Neural cell (in vitro differentiated cells): ENCODE data around the gene ADARB2.

Experiments
- RAD21 ChIP-seq: fragments of 450-650 bp; conservative IDR thresholded peaks from 2 replicates; pipeline ENCODE4 v1.6.1; 2014; ENCODE audit warnings: antibody characterized with exemption, mild to moderate bottlenecking, moderate library complexity
- TF ChIP-seq, protein P1 (sequence below): fragments of 450-650 bp; IDR thresholded peaks from 2 replicates; pipeline ENCODE4 v1.5.1; 2014; ENCODE audit warnings: antibody characterized with exemption, mild to moderate bottlenecking, moderate library complexity; ENCODE audit not compliant: poor library complexity, severe bottlenecking

DNA sequence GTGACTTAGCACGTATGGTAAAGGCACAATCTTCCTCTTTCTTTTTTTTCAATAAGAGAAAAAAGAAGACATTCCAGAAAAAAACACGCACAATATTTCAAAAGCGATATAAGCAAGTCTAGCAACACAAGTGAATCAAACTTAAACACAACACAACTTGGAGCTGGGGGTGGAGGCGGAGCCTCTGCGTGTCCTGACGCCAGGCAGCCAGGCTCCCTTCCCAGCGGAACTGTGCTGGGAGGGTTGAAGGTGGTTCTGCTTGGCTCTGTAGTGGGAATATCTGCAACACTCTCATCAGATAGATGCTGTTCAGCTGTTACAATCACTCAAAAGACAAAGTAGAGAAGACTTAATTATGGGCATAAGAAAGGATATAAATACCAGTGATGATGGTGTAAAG is 469.8 kb downstream of the ADARB2 start:
- TF ChIP-seq, protein P1, sequence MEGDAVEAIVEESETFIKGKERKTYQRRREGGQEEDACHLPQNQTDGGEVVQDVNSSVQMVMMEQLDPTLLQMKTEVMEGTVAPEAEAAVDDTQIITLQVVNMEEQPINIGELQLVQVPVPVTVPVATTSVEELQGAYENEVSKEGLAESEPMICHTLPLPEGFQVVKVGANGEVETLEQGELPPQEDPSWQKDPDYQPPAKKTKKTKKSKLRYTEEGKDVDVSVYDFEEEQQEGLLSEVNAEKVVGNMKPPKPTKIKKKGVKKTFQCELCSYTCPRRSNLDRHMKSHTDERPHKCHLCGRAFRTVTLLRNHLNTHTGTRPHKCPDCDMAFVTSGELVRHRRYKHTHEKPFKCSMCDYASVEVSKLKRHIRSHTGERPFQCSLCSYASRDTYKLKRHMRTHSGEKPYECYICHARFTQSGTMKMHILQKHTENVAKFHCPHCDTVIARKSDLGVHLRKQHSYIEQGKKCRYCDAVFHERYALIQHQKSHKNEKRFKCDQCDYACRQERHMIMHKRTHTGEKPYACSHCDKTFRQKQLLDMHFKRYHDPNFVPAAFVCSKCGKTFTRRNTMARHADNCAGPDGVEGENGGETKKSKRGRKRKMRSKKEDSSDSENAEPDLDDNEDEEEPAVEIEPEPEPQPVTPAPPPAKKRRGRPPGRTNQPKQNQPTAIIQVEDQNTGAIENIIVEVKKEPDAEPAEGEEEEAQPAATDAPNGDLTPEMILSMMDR, result no peak
- no peak for TF ChIP-seq RAD21
